GM12874 (cell line): ENCODE data around the gene DSCAML1.

Experiments used
- TF ChIP-seq, protein P1 (sequence below): IDR thresholded peaks from 2 replicates; pipeline ENCODE4 v1.5.1; 2011; ENCODE audit warnings: low read depth, mild to moderate bottlenecking, control low read depth, low read length, moderate library complexity; ENCODE audit not compliant: insufficient read depth

DSCAML1 gene

DNA sequence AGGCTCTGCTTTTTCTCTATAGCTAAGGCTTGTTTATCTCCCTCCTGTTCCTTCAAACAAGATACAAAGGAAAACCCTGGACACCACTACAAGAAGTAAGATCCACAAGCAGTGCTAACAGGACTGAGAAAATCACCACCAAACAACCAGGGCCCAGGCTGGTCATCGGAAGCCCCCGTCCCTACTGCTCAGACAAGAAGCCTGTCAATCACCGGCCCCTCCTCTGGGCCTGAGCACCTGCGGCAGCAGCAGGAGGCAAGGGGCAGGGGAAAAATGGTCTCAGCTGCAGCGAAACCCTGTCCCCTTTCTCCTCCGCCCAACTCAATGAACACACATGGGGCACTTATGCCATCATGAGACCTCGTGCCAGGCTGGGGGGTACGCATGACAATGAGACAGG, 314.1 kb downstream of the DSCAML1 start:
- TF ChIP-seq, protein P1, sequence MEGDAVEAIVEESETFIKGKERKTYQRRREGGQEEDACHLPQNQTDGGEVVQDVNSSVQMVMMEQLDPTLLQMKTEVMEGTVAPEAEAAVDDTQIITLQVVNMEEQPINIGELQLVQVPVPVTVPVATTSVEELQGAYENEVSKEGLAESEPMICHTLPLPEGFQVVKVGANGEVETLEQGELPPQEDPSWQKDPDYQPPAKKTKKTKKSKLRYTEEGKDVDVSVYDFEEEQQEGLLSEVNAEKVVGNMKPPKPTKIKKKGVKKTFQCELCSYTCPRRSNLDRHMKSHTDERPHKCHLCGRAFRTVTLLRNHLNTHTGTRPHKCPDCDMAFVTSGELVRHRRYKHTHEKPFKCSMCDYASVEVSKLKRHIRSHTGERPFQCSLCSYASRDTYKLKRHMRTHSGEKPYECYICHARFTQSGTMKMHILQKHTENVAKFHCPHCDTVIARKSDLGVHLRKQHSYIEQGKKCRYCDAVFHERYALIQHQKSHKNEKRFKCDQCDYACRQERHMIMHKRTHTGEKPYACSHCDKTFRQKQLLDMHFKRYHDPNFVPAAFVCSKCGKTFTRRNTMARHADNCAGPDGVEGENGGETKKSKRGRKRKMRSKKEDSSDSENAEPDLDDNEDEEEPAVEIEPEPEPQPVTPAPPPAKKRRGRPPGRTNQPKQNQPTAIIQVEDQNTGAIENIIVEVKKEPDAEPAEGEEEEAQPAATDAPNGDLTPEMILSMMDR, result no peak

DNA sequence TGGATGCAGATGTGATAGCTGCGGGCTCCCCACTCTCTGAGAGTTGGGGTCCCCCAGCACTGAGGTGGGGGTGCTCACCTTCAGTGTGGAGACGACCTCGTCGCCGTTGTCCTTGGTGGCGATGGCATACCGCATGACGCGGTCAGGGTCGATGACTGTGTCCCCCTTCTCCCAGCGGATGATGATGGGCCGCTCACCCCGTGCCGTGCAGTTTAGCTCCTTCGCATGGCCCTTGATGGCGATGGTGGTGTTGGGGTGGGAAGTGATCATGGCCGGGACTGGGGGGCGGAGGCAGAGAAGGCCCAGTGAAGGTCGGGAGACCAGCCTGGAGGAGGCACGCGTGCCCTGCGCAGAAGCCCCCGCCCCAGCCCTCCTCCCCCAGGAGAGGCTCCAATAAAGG, 315.1 kb downstream of the DSCAML1 start:
- TF ChIP-seq, protein P1, result no peak

DNA sequence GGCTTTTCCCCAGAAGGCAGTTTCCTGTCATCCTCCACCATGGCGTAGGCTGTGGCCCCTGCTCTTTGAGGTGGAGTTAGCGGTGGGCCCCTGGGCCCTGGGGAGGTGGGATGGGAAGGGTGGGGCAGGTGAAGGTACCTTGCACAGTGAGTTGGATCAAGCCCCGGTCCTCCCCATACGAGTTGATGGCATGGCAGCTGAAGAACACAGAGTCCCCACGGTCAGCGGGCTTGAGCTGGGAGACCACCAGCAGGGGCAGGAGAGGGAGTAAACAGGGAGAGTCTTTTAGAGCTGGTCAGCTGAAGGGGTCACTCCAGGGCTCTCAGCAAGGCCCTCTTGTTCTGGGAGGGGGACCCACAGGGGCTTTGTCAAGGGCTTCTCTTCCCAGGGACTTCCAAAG, 316.0 kb downstream of the DSCAML1 start:
- TF ChIP-seq, protein P1, result no peak

DNA sequence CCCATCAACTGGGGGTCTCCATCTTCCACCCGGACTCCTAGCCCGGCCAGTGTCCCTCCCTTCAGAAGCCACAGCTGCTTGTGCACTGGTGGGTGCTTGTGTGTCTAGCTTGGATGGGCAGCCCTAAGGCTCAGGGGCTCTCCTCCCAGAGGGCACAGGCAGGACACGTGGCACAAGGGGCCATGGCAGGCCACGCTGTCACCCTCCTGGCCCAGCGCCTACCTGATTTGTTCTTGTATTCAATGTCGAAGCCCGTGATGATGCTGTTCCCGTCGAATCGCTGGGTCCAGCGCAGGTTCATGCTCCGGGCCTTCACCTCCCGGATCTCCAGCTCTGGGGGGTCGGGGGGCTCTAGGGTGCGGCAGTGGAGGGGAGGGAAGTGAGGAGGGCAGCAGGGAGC, 316.8 kb downstream of the DSCAML1 start:
- TF ChIP-seq, protein P1, result no peak

DNA sequence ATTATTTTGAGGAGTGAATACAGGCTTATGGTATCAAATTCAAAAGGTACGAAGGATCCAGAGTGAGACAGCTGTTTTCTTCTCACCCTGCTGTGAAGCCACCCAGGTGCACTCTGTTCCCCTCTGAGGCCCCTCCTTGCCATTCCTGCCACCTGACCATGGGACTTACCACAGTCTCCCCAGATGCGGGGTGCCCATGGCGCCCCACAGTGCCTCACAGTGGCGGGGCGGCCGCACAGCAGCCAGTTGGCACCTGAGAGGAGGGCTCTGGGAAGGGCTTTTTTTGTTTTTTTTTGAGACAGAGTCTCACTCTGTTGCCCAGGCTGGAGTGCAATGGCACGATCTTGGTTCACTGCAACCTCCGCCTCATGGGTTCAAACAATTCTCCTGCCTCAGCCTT, 317.6 kb downstream of the DSCAML1 start:
- TF ChIP-seq, protein P1, result peak; percentile 58

DNA sequence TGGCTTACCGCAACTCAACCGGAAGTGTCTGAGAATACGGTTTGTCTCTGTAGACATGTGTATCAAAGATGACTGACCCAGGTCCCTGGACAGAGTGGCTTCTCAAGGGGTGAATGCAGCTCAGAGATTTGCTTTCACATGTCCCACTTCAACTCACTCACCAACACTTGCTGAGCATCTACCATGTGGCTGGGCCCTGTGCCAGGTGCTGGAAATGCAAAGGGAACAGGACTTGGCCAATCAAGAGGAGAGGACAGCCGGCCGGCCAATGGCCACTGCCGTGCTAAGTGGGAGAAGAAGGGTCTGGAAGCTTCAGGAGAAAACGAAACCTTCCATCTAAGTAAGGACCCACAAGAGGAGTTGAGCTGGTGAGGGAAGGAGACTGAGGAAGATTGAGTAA, 318.1 kb downstream of the DSCAML1 start:
- TF ChIP-seq, protein P1, result no peak

DNA sequence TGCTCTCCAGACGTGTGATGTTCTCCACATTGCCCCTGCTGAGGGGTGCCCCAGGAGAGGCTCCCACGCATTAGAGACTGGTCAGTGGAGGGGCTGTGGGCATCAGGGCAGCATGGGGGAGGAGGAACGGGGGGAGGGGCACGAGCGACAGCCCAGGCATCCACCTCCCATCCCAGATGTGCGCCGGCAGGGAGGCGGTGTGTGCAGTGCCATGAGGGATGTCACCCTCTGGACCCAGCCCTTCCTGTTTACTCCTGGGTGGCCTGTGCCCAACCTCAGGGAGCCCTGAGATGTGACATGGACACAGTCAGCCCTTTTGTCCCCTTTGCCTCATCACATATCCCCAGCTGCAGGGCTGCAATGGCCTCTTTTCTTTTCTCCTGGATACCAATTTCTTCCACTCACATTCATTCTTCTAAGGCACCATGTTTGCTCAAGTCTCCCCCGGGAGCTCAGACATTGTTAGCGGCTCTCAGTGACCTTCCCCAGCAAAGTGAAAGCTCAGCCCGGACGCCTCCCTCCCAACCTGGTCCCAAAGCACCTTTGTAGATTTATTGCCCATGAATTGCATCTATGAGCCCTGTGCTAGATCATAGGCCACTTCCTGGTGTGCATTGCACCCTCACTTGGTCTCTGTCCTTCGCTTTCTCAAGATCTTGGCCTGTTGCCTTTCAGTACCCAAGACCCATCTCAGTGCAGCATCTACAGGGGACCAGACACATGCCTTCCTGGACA, 318.7 kb downstream of the DSCAML1 start:
- TF ChIP-seq, protein P1, result no peak
